Measurements from ENCODE around the gene CDH22. TPM values are rescaled to one million over a fixed set of nuclear protein-coding genes. Genes with fewer than 3 reads are reported as not detected.

Gene CDH22
- total RNA-seq, 6 experiments from 2014 or later: not detected

DNA sequence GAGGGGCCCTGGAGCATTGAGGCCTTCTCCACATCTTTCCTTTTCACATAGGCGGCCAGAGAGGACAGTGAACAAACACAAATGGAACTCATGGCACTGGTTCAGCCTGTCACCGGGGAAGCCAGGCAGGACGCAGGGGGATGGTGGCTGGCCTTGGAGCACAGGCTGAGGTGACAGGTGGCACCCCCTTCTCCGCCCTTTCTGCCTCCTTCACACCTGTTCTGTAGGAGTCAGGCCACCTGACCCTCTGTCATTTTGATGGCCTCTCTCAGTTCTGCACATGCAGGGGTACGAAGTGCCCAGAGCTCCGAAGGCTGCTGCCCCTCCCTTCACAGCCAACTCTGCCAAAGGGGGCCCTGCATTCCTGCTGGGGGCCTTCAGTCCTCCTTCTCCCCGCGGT is 129.4 kb downstream of the CDH22 start:
- intact Hi-C loops (cut with DNase I): loop anchor here in 1 of 2 donors (10.0 kb wide), 1 partner anchor 154 kb away; the partner anchor contains the start of gene SLC12A5
- Histone ChIP-seq H3K27me3 (peaks cover 0 to 6% of the 10 kb centered on the region in 2 donors), H3K36me3 (no peaks in the 10 kb centered on the region), H3K4me1 (no peaks in the 10 kb centered on the region), H3K4me3 (no peak overlapping the region), H3K27ac (no peak overlapping the region), H3K9me3 (no peaks in the 10 kb centered on the region)
- no peak for DNase-seq
- no peak for ATAC-seq
- TF ChIP-seq POLR2A (IDR thresholded peaks at IDR 0.05): no peak
- TF ChIP-seq, protein P1, sequence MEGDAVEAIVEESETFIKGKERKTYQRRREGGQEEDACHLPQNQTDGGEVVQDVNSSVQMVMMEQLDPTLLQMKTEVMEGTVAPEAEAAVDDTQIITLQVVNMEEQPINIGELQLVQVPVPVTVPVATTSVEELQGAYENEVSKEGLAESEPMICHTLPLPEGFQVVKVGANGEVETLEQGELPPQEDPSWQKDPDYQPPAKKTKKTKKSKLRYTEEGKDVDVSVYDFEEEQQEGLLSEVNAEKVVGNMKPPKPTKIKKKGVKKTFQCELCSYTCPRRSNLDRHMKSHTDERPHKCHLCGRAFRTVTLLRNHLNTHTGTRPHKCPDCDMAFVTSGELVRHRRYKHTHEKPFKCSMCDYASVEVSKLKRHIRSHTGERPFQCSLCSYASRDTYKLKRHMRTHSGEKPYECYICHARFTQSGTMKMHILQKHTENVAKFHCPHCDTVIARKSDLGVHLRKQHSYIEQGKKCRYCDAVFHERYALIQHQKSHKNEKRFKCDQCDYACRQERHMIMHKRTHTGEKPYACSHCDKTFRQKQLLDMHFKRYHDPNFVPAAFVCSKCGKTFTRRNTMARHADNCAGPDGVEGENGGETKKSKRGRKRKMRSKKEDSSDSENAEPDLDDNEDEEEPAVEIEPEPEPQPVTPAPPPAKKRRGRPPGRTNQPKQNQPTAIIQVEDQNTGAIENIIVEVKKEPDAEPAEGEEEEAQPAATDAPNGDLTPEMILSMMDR (IDR thresholded peaks at IDR 0.05): no peak
- WGBS (ENCODE audit: insufficient coverage, low coverage, low lambda C conversion rate, missing lambda C conversion rate): 52% methylated on average over 7 of the region's 8 CpGs

DNA sequence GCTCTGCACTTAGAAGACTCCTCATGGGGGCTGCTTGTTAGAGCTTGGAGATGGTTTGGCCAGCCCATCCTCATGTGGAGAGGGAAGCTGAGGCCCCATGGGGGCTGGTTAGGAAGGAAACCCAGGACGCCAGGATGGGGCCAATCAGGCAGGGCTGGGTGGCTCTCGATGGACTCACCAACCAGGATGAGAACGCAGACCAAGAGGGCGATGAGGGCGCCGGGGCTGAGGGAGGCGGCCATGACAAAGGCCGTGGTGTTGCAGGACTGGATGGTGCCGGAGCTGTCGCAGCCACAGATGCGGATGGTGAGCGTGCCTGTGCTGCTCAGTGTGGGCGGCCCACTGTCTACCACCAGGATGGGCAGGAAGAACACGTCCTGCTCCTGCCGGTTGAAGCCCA is 130.5 kb downstream of the CDH22 start:
- no peak for TF ChIP-seq POLR2A (IDR thresholded peaks at IDR 0.05)
- TF ChIP-seq, protein P1 (IDR thresholded peaks at IDR 0.05): no peak
- Histone ChIP-seq H3K9me3 (no peaks in the 10 kb centered on the region), H3K4me3 (no peak overlapping the region), H3K27ac (no peak overlapping the region), H3K4me1 (no peaks in the 10 kb centered on the region), H3K27me3 (peaks cover 0 to 12% of the 10 kb centered on the region in 2 donors), H3K36me3 (no peaks in the 10 kb centered on the region)
- WGBS (ENCODE audit: insufficient coverage, low coverage, low lambda C conversion rate, missing lambda C conversion rate): 83% methylated on average over 9 of the region's 15 CpGs
- ATAC-seq (no peak), DNase-seq (no peak)
- intact Hi-C loops (cut with DNase I): loop anchor here in 1 of 2 donors (10.0 kb wide), 1 partner anchor 153 kb away; the partner anchor contains the start of gene SLC12A5

DNA sequence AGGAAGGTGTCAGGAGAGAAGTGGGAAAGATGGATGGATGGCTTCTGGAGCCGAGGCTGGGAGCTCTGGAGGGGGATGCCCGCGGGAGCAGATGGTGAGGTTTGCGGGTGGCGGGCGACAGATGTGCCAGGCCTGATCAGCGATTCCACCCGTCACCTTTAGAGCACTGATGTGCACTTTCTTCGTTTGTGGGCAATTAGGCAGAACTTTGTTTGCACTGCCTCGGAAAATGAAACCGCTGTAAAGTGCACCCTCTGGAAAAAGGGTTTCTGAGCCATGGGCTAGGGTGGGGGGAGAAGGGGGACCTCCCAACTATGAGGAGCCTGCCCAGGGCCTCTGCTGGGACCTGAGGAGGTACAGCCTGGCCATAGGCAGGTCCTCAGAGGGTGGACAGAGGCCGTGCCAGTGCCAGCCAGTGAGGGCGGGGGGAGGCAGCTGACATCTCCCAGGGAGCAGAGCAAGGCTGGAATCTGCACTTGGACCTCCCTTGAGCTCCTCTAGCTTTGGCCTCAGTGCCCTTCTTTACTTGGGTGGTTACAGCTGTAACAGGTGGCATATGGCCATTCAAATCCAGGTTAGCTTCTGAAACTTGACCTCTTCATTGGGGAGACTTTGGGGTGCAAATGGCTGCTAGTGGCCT is 131.4 kb downstream of the CDH22 start:
- Histone ChIP-seq H3K9me3 (no peaks in the 10 kb centered on the region), H3K27ac (no peak overlapping the region), H3K4me3 (no peak overlapping the region), H3K4me1 (no peaks in the 10 kb centered on the region), H3K27me3 (peaks cover 0 to 12% of the 10 kb centered on the region in 2 donors), H3K36me3 (no peaks in the 10 kb centered on the region)
- ATAC-seq: no peak
- 32% methylated on average over 3 of the region's 13 CpGs for WGBS (ENCODE audit: insufficient coverage, low coverage, low lambda C conversion rate, missing lambda C conversion rate)
- intact Hi-C loops (cut with DNase I): loop anchor here in 1 of 2 donors (10.0 kb wide), 1 partner anchor 152 kb away; the partner anchor contains the start of gene SLC12A5
- no peak for TF ChIP-seq POLR2A (IDR thresholded peaks at IDR 0.05)
- TF ChIP-seq, protein P1 (IDR thresholded peaks at IDR 0.05): no peak
- DNase-seq: no peak

DNA sequence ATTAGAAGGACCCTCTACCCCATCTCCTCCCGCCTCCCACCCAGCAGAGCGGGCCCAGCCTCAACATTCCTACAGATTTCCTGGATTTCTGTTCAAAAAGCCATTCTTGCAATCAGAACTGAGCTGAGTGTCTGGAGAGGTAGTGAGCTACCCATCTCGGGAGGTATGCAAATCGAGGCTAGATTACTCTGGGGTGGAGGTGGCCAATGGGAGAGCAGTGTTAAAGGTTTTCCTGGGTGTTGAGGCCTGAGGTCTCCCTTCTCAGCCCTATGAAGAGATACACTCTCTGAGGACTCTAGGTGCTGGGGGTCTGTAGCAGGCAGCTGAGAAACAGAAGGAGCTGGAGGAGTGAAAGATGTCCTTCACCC is 133.2 kb downstream of the CDH22 start:
- no peaks in the 10 kb centered on the region for H3K36me3 ChIP-seq
- H3K27me3 ChIP-seq: peaks cover 0 to 12% of the 10 kb centered on the region in 2 donors
- H3K4me1 ChIP-seq: no peaks in the 10 kb centered on the region
- DNase-seq (no peak), ATAC-seq (no peak)
- 71% methylated on average over 4 of the region's 4 CpGs for WGBS (ENCODE audit: insufficient coverage, low coverage, low lambda C conversion rate, missing lambda C conversion rate)
- no peak for TF ChIP-seq POLR2A (IDR thresholded peaks at IDR 0.05)
- TF ChIP-seq, protein P1 (IDR thresholded peaks at IDR 0.05): no peak
- no peak overlapping the region for H3K4me3 ChIP-seq
- intact Hi-C loops (cut with DNase I): loop anchor here in 1 of 2 donors (10.0 kb wide), 1 partner anchor 150 kb away; the partner anchor contains the start of gene SLC12A5
- no peak overlapping the region for H3K27ac ChIP-seq
- H3K9me3 ChIP-seq: no peaks in the 10 kb centered on the region

Measured in right lobe of liver (tissue), 6 donors.